ENCODE measurements around the gene WSCD2.

DNA sequence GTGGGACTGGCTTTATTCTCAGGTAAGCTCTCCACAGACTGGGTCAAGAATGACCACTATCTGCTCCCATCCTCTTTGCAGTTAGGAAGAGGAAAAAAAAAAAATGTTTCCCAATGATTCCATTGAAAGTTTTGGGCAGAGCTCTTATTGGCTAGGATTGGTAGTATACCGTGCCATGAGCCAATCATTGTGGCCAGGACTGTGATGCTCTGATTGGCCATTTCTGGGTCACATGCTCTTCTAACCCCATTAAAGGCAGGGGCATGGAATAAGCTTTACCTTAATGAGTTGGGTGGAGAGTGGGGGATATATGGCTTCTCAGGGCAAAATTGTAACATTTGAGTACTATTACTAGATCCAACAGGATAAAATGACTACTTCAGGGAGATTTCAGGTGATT lies 49.4 kb upstream of the WSCD2 start:
- TF ChIP-seq, protein P1, sequence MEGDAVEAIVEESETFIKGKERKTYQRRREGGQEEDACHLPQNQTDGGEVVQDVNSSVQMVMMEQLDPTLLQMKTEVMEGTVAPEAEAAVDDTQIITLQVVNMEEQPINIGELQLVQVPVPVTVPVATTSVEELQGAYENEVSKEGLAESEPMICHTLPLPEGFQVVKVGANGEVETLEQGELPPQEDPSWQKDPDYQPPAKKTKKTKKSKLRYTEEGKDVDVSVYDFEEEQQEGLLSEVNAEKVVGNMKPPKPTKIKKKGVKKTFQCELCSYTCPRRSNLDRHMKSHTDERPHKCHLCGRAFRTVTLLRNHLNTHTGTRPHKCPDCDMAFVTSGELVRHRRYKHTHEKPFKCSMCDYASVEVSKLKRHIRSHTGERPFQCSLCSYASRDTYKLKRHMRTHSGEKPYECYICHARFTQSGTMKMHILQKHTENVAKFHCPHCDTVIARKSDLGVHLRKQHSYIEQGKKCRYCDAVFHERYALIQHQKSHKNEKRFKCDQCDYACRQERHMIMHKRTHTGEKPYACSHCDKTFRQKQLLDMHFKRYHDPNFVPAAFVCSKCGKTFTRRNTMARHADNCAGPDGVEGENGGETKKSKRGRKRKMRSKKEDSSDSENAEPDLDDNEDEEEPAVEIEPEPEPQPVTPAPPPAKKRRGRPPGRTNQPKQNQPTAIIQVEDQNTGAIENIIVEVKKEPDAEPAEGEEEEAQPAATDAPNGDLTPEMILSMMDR (conservative IDR thresholded peaks at IDR 0.05; ENCODE audit: low read length), result no peak
- TF ChIP-seq EZH2phosphoT487 (IDR thresholded peaks at IDR 0.05; ENCODE audit: borderline replicate concordance), result no peak

Measured in Loucy (cell line).